Measurements from ENCODE around the gene HMGXB4.

- TF ChIP-seq CTCF (IDR thresholded peaks at IDR 0.05) (no peak), EP300 (IDR thresholded peaks at IDR 0.05) (no peak)
Observed at GRCh38 chr22:35301372-35301874, 44.1 kb downstream of the HMGXB4 start.
